Erythroblast (primary cell): Measurements from ENCODE around the gene TF.

Experiments
- DNase-seq, 2 experiments: peaks; one replicate each; lab custom pipeline; 2025; lab: John Stamatoyannopoulos, UW
- GATA1 ChIP-seq: IDR thresholded peaks from 2 replicates; pipeline ENCODE4 v1.6.1; 2011; ENCODE audit warnings: low read depth, mild to moderate bottlenecking, control low read depth, low read length, moderate library complexity
- POLR2A ChIP-seq: IDR thresholded peaks from 2 replicates; pipeline ENCODE4 v1.6.1; 2011; ENCODE audit warnings: mild to moderate bottlenecking, low read length

TF gene

GRCh38 chr3:133836497-133837158 is 90.4 kb downstream of the TF start:
- TF ChIP-seq GATA1 (no peak), POLR2A (no peak)
- DNase-seq = no peak

DNA sequence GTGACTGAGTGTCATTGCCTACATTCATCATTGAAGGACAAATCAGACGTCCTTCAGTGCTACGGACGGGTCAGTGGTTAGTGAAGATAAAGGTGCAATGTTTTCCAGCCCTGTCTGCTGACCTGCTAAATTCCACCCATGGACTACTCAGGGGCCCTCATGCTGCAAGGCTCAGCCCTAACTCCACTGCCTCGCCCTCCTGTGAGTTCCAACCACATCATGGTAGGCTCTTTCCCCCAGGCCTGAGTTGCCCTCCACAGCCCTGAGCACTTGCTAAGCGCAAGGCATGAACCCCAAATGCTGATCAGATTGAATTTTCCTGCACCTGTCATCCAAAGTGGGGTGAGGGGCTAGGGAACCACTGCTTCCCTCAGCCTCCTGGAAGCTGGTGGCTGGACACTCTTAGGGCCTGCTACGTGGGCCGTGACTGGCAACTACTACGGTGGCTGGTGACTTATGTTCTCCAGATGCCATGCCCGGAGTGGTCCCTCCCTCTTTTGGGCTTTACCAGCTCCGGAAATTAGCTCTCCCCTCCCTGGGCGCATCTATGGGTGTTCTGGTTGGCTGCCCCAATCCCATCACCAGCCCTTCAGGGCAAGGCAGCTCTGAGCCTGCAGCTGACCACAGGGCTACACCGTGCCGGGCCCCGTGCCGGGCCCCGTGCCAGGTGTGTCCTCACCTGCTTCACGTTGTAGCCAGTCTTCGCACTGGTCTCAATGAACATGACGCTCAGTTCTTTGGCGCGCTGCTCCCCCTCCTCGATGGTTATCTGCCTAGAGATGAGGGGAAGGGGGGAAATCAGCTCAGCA is 91.5 kb downstream of the TF start:
- DNase-seq = no peak
- TF ChIP-seq POLR2A (no peak), GATA1 (no peak)

GRCh38 chr3:133838296-133838789 is 92.2 kb downstream of the TF start:
- TF ChIP-seq GATA1 (no peak), POLR2A (no peak)
- no peak for DNase-seq

DNA sequence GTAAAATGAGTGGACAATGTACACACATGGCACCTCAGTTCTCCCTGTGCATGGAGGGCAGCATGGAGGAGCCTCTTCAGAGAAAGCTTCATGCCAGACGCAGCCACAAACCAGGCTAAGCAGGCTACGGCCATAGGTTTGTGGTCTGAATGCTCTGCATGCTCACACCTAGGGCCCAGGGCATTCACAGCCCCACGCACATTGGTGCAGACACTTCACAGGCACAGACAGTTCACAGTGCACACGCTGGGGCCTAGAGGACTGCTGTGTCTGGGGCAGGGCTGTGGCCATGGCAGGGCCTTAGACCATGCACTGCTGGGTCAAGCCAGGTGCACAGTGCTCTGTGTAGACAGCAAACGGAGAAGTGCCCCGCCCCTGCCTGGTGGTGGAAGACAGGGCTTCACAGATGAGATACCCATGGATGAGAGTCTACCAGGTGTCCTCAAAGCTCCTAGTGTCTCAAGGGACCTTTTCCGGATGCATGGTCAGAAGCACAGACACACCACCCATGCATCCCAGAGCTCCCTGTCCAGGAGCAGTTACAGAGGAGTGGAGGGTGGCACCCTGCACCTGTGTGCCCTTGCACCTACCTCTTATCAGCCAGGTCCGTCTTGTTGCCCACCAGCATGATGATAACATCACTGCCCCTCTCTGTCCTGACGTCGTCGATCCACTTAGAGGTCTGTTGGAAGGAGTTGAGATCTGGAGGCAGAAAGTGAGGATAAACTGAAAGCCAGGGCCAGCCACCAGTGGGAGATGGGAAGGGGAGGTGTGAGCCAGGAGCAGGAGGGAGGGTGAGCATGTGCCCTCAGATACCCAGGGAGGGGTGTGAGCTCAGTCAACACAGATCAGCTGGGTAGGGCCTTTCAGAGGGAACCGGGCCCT is 93.0 kb downstream of the TF start:
- no peak for TF ChIP-seq GATA1
- TF ChIP-seq POLR2A = no peak
- DNase-seq = no peak

DNA sequence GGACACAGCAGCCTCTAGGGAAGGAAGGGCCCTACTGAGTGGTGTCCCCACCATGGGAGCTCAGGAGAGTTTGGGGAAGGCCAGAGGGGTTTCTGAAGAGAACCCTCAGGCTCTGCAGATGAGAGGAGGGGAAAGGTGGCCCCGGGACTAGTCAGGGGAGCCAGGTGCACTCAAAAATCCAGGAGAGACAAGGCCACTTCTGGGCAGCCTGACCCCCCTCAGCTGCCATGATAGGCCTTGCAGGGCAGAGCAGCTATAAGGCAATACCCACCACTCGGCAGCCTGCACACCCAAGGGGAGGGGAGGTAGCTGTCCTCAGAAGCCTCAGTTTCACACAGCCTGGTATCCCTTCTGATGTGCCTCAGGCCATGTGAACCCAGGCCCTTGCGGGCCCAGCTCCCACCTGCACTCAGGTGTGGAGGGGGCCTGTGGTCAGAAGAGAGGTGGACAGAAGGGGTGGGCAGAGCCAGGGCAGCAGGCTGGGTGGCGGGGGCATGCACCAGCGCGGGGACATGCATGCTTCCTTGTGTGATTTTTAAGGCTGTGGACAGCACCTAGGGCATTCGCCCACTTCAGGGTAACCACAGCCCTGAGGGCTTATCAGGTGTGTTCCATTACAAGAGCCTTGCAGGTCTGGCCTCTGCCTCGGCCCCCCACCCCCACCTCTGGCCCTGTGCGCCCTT is 94.0 kb downstream of the TF start:
- DNase-seq = no peak
- TF ChIP-seq POLR2A (no peak), GATA1 (no peak)

GRCh38 chr3:133840767-133841166 is 94.6 kb downstream of the TF start:
- no peak for TF ChIP-seq GATA1
- no peak for TF ChIP-seq POLR2A

DNA sequence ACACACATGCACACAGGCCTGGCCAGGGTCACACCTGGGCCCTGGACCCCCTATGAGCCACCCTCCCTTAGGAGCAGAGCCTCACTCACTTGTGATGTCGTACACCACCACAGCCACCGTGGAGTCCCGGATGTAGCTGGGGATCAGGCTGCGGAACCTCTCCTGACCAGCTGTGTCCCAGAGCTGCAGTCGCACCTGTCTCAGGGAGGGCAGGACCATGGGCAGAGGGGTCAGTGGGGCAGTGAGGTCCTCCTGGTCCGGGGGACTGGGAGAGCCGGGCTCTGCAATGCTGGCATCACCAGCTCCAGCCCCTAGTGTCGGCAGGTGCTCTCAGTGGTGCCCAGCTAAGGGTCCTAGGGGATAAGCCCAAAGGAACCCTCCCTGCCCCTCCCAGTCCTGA is 95.0 kb downstream of the TF start:
- no peak for TF ChIP-seq POLR2A
- no peak for TF ChIP-seq GATA1
- DNase-seq = no peak

More at GRCh38 chr3:133840767-133841166, 94.6 kb downstream of the TF start:
- no peak for DNase-seq

- DNase-seq = no peak
- TF ChIP-seq GATA1 (no peak), POLR2A (no peak)
Measured at GRCh38 chr3:133842158-133842557, 96.0 kb downstream of the TF start.

DNA sequence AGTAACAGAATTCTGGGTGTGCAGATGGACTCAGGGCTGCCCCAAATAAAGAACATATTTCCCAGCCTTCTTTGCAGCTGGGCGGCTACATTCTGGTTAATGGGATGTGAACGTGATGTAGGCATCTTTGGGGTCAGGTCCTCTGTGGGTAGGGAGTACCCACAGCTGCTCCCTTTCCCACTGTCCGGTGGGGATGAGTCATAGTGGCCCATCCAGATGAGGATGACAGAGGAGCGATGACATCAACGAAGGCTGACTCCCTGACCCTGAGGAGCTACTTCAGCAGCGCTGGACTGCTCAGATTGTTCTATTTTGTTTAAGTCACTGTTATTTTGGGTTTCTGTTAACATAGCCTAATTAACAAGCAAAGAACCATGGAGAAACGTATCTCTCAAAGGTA is 97.4 kb downstream of the TF start:
- no peak for TF ChIP-seq POLR2A
- no peak for TF ChIP-seq GATA1
- DNase-seq = no peak

- DNase-seq = no peak
- TF ChIP-seq GATA1 (no peak), POLR2A (no peak)
Measured at GRCh38 chr3:133845127-133845526, 98.9 kb downstream of the TF start.
